ENCODE data around the gene S100A9. TPM values are rescaled to one million over a fixed set of nuclear protein-coding genes. Genes with fewer than 3 reads are reported as not detected.

Gene S100A9
- total RNA-seq, 2 experiments from 2014 or later = not detected

DNA sequence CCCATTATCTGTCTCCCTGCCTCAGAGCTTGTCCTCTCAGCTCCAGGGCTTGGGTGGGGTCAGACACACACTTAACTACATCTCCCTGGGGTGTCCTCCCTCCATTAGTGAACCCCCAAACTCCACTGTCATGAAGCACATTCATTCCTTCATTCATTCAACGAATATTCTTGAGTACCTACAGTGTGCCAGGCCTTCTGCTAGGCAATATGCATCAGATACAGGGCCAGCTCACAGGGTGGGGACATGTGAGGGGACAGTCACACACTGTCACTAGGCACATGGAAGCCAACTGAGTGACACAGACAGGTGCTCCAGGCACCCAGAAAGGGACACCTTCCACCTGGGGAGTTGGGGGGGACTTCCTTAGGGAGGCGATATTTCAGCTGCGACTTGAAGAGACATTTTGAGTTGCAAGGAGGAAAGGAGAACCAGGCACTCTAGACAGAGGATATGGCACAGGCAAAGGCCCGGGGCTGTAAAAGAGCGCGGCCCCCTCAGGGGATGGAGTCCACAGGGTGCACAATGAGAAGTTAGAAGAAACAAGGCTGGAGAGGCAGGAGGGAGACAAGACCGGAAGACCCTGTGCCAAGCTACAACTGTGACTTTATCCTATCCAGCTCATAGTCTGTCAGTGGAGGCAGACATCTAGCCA, 41.9 kb downstream of the S100A9 start:
- H3K27ac Mint-ChIP-seq = no peak overlapping the region
- no peak for ATAC-seq
- H3K36me3 Mint-ChIP-seq (ENCODE audit: low read depth) = no peaks in the 10 kb centered on the region
- no peak overlapping the region for H3K4me3 Mint-ChIP-seq
- no peak for DNase-seq
- peaks cover under 1% of the 10 kb centered on the region for H3K9me3 Mint-ChIP-seq
- ChIA-PET POLR2A (no interaction called here), CTCF (interaction anchor here (1.1 to 1.2 kb wide), 2 partner anchors 11 to 95 kb away, joined by 3 read pairs; no protein-coding TSS in a partner anchor)
- intact Hi-C loops (cut with micrococcal nuclease) = loop anchor here (5.0 kb wide), 1 partner anchor 47 kb away; no protein-coding TSS in a partner anchor
- H3K4me1 Mint-ChIP-seq (ENCODE audit: low read depth) = no peaks in the 10 kb centered on the region
- peaks cover 2% of the 10 kb centered on the region for H3K27me3 Mint-ChIP-seq
- TF ChIP-seq, protein P1, sequence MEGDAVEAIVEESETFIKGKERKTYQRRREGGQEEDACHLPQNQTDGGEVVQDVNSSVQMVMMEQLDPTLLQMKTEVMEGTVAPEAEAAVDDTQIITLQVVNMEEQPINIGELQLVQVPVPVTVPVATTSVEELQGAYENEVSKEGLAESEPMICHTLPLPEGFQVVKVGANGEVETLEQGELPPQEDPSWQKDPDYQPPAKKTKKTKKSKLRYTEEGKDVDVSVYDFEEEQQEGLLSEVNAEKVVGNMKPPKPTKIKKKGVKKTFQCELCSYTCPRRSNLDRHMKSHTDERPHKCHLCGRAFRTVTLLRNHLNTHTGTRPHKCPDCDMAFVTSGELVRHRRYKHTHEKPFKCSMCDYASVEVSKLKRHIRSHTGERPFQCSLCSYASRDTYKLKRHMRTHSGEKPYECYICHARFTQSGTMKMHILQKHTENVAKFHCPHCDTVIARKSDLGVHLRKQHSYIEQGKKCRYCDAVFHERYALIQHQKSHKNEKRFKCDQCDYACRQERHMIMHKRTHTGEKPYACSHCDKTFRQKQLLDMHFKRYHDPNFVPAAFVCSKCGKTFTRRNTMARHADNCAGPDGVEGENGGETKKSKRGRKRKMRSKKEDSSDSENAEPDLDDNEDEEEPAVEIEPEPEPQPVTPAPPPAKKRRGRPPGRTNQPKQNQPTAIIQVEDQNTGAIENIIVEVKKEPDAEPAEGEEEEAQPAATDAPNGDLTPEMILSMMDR (IDR thresholded peaks at IDR 0.05) = no peak

DNA sequence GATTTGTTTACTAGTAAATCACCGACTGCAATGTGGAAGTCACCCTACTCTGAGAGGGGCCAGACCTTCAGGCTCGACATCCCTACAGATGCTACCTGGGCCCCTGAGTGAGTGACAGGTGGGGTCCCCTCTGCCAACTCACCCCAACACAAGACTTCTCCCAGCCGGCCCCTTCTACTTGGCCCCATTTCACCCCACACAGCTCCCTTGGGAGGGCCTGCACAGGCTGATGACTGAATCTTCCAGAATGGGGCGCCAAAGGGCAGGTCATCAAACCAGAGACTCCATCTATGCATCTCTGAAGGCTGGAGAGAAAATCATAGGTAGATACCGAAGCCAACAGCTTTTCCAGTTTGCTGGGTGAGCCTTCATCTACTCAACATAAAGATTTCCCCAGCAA, 42.6 kb downstream of the S100A9 start:
- Mint-ChIP-seq H3K9me3 (peaks cover 2% of the 10 kb centered on the region), H3K4me3 (no peak overlapping the region), H3K27ac (no peak overlapping the region), H3K36me3 (ENCODE audit: low read depth) (no peaks in the 10 kb centered on the region), H3K27me3 (peaks cover 2% of the 10 kb centered on the region), H3K4me1 (ENCODE audit: low read depth) (no peaks in the 10 kb centered on the region)
- no peak for ATAC-seq
- TF ChIP-seq, protein P1 (IDR thresholded peaks at IDR 0.05) = no peak
- ChIA-PET CTCF (interaction anchor here (1.1 to 1.2 kb wide), 3 partner anchors 11 to 94 kb away, joined by 3 to 6 read pairs (median 3); no protein-coding TSS in a partner anchor), POLR2A (no interaction called here)
- intact Hi-C loops (cut with micrococcal nuclease) = loop anchor here (5.0 kb wide), 1 partner anchor 48 kb away; no protein-coding TSS in a partner anchor
- DNase-seq = no peak

DNA sequence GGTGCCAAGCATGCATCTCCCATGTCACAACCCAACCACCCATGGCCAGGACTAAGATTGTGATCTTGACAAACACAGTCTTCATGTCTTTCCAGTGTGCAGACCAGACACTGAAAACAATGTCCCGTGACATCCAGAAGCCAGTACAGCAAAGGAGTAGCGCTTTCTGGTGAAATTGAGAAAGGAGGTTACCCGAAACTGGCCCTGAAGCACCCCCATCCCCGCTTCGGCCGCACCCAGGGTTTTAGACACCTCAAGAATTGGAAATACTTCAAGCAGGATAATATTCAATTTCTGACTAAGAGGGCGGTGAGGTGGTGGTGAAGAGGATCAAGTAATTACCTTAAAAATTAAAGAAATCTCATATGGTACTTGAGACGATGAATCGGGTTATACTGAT, 43.8 kb downstream of the S100A9 start:
- intact Hi-C loops (cut with micrococcal nuclease) = loop anchor here (5.0 kb wide), 1 partner anchor 49 kb away; no protein-coding TSS in a partner anchor
- DNase-seq (no peak), ATAC-seq (no peak)
- H3K9me3 Mint-ChIP-seq = peaks cover 2% of the 10 kb centered on the region
- ChIA-PET POLR2A (no interaction called here), CTCF (interaction anchor here (1.7 kb wide), 1 partner anchor 46 kb away, joined by 4 read pairs; no protein-coding TSS in a partner anchor)
- H3K4me1 Mint-ChIP-seq (ENCODE audit: low read depth) = peaks cover 2% of the 10 kb centered on the region
- H3K36me3 Mint-ChIP-seq (ENCODE audit: low read depth) = no peaks in the 10 kb centered on the region
- H3K27ac Mint-ChIP-seq = no peak overlapping the region
- H3K4me3 Mint-ChIP-seq = no peak overlapping the region
- TF ChIP-seq, protein P1 (IDR thresholded peaks at IDR 0.05) = no peak
- H3K27me3 Mint-ChIP-seq = peaks cover 4% of the 10 kb centered on the region

DNA sequence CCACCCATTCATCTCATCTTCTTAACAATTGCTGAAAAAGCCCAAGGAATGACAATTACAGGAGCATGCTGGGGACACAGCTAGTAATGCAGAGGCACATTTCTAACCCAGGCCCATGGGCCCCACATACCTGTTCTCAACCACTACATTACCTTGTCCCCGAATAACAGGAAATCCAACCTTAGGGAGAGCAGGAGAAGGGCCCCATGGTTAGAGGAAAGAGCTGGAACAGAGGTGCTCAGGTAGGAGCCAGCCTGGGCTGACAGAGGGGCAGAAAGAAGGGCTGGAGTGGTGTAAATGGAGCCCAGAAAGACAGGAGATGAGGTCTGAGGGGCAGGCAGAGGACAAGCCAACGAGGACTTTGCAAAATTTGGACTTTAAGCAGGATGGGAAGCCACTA, 44.6 kb downstream of the S100A9 start:
- H3K9me3 Mint-ChIP-seq = peaks cover 2% of the 10 kb centered on the region
- peaks cover 6% of the 10 kb centered on the region for H3K27me3 Mint-ChIP-seq
- H3K4me1 Mint-ChIP-seq (ENCODE audit: low read depth) = peaks cover 5% of the 10 kb centered on the region
- CTCF ChIA-PET = interaction anchor here (1.7 to 3.8 kb wide), 2 partner anchors 47 to 49 kb away, joined by 4 to 20 read pairs; no protein-coding TSS in a partner anchor
- no peak for ATAC-seq
- intact Hi-C loops (cut with micrococcal nuclease) = loop anchor here (5.0 kb wide), 1 partner anchor 50 kb away; no protein-coding TSS in a partner anchor
- no peak overlapping the region for H3K27ac Mint-ChIP-seq
- H3K36me3 Mint-ChIP-seq (ENCODE audit: low read depth) = no peaks in the 10 kb centered on the region
- H3K4me3 Mint-ChIP-seq = no peak overlapping the region
- POLR2A ChIA-PET = no interaction called here
- TF ChIP-seq, protein P1 (IDR thresholded peaks at IDR 0.05) = no peak
- DNase-seq = no peak
